KG1 (cell line): ENCODE data around the gene CEP295NL.
"Not testable (repeated sequence)": the region's sequence is repeated elsewhere in the genome, so short reads cannot be mapped to it uniquely, and the experiment has no call there.

Source experiments
- DNase-seq: peaks from one replicate; lab custom pipeline; 2025; lab: John Stamatoyannopoulos, UW

The CEP295NL gene

DNA sequence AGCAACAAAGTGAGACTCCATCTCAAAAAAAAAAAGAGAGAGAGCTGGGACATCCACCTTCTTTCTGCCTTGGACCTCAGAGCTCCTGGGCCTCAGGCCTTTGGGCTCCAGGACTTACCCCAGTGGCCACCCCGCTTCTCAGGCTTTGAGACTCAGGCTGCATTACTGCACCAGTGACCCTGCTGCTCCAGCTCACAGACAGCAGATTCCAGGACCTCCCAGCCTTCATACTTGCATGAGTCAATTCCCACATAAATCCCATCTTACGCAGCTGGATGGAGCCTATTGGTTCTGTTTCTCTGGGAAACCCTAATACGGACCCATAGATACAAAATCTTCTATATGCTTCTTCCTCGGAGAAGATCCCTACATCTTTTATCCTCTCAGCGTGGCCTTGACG is 2.1 kb upstream of the CEP295NL start:
- no peak for DNase-seq

DNA sequence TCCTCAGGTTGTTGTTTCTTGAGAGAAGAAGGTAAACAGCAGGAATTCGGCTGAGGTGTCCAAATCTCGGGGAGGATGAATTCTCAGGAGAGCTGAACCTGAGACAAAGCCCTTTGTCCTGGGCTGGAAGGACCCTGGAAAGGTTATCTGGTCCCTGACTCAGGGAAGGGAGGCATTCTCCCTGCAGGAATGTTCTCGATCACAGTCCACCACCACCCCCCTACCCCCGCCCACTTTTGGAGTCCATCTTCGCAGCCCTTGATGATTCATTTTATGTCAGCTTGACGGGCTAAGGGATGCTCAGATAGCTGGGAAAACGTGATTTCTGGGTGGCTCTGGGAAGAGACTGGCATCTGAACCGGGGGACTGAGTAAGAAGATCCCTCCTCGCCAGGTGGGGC is 1.4 kb upstream of the CEP295NL start:
- DNase-seq, result no peak

DNA sequence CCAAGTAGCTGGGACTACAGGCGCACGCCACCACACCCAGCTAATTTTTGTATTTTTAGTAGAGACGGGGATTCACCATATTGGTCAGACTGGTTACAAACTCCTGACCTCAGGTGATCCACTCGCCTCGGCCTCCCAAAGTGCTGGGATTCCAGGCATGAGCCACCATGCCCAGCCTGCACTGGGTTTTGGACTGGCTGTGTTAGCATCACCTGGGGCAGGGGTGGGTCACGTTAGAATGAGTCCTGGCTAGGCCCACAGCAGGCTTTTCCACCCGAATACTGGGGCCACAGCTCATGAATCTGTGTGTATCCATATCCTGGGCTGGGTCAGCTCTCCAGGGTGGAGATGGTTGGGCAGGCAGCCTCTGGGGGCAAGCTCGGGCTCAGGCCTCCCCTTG is 770 bp downstream of the CEP295NL start:
- not testable (repeated sequence) for DNase-seq

DNA sequence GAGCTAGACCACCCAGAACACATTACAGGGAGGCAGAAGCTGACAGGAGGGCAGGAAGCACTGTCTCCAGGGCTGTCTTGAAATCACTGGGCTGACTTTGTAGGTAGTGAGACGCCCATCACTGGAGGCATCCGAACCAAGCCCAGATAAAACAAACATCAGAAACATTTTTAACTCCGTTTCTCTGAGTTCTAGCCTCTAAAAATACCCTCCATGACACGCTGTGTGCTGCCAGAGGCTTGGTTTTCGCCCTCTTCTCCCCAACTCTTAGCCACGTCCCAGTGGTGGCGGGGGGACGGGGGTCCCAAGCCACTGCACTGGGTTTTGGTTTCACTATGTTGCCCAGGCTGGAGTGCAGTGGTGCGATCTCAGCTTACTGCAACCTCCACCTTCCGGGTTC is 1.2 kb downstream of the CEP295NL start:
- DNase-seq, result no peak

DNA sequence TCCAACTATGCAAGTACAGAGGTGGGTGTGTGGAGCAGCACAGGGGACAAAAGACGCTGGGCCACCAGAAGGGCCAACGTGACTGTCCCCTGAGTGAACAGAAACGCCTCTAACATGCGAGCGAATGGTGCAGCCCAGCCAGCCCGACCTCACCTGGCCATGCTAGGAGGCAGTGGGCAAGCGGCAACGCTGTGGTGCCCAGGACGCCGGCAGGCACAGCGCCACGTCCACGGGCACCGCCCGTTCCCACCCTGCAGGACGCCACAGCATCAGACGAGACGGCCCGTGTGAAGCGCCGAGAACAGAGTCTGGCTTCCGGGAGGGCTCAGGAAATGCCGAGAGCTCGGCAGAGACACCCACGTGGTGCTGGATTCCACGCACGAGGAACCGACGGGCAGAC is 2.2 kb downstream of the CEP295NL start:
- DNase-seq, result no peak

DNA sequence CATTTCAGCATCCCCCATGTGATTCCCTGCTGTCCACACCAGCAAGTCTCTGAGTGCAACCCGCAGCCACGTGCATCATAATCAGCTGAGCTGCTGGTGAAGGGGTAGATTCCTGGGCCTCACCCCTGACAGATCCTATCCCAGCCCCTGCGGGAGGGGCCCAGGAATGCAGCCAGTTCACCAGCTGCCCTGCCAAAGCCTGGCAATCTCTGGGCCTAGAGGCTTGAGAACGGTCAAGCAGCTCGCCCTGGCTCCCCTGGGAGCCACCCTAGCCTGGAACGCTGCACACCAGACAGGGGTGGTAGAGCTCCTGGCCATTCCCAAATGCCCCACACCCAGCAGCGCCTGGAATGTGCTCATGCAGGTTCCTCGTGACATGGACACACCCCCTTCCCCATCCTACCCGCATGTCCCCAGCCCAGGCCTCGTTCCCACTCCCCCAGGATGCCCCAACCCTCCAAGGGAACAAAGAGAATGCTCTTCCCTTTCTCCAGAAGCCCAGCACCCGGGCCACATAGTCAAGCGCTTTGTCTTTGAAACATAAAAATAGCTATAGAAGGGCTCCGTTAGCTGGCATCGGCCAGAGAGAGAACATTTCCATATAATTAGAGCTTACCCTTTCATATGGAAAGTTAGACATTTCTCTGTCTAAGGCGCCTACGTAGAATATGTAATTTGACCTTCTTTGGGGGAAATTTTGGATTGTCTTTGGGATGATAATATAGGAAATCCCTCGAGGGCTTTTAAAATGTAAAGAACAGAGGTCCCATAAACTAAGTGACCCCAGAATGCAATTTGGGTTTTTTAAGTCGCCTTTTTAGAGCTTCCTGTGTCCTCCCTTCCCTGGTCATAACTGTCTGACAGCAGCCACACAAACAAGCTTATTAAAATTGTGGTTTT is 3.4 kb downstream of the CEP295NL start:
- no peak for DNase-seq

DNA sequence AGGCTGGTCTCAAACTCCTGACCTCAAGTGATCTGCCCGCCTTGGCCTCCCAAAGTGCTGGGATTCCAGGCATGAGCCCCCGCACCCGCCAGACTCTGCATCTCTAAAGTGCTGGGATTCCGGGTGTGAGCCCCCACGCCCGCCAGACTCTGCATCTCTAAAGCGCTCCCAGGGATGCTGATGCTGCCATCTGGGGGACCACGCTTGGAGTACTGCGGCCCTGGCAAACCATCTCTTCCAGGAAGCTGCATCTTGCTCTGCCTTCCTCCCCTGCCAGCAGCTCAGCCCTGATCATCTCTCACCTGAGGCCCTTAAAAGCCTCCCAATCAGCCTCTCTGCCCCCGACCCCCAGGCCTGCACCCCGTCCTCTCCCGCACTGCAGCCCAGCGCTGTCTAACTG is 4.1 kb downstream of the CEP295NL start:
- no peak for DNase-seq

DNA sequence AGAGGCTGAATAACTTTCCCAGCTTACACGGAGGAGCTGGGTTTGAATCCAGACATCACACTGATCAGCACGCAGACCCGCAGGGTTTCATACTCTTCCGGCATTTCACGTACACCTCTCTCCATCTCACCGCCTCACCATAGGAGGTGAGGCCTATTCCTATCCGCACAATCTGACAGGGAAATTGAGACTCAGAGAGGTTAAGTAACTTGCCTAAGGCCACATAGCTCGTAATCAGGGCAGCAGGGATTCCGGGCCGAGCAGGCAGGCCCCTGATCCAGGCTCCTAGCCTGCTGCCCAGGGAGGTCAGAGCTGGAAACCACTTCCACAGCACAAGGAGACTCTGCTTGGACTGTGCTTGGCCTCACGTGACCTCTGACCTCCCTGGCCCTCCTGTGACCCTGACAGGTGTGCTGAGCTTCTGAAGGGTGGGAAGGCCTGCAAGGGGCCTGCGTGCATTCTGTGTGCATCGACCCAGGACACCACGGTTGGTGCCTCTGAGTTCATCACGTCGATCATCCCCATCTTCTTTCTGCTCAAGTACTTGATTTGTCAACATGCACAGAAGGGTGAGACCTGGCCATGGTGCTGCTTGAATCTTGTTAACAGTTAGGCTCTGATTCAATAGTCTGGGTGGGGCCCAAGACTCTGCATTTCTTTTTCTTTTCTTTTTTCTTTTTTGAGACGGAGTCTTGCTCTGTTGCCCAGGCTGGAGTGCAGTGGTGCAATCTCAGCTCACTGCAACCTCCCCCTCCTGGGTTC is 4.7 kb downstream of the CEP295NL start:
- DNase-seq, result no peak

DNA sequence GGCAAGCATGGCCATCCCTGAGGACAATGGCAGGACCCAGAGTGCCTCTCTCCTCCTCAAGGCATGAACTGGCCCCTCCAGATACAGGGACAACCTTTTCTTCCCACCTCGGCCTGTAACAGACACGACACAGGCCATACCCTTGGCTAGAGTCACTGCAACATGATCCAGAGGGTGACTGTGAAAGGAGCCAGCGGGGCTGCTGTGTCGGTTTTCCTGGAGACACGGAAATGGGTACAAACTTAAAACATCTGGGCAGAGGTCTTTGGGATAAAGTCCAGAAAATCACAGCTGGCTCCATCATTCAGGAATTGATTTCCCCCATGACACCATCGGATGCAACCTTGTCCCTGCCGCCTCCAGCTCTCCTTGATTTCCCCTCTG is 5.3 kb downstream of the CEP295NL start:
- no peak for DNase-seq

DNA sequence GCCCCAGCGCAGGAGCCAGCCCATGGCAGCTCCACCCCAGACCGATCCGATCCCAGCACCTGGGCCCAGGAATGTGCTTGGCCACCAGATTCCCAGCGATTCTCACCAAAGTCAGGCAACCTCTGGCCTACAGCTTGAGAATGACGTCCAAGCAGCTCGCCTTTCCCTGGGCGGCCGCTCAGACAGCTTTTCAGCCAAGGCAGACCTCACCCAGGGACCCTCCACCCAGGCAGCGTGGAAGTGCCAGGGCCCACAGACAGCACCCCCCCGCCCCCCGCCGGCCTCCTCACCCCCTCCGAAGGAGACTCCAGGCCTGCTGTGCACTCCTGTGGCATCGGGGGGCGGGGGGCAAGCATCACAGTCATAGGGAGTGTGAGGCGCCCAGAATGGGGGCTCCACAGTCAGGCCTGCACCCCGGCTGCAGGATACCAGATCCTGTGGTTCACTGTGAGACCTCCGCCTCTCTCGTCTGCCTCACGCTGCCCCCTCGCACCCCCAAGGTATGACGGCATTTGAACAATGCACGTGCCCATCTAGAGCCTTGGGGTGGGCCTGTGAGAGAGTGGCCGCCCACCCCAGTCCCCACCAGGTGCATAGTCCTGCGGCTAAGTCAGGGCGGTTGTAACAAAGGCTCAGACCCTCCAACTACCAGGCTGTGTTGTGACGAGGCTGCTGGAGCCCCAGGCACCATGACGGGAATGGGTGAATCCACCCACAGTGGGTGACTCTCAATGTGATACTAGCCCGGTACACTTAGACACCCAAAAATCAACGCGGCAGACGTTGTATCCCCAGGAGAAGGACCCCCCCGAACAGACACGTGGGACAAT is 6.0 kb downstream of the CEP295NL start:
- no peak for DNase-seq

DNA sequence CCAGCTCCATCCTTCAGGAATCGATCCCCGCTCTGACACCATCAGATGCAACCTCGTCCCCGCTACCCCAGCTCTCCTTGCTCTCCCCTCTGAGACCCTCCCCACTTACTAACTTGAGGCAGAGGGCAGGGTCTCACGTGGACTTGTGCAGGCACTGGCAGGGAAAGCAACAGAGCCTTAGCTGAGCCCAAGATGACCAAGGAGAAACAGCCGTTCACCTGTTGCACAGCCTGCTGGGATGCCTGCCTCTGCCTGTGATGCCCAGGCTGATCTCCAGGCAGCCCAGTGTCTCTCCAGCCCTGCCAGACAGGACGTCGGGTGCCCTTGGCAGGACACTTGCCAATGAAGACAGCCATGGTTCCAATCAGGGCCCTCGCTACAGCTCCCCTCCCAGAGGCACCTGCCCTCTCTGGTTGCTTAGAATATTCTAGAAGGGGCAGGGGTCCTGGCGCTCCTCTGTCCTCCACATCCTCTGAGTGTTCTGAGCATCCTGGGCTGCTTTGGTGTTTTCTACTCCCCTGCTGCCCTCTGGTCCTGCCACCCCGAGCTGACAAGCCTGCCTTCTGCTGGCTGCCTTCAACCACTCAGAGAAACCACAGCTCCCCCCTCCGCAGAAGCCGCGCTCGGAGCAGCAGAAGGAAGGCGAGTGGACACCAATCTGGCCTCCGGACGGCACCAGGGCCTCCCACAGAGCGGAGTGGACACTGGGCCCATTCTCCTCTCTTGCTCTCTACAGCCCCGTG is 6.7 kb downstream of the CEP295NL start:
- no peak for DNase-seq

DNA sequence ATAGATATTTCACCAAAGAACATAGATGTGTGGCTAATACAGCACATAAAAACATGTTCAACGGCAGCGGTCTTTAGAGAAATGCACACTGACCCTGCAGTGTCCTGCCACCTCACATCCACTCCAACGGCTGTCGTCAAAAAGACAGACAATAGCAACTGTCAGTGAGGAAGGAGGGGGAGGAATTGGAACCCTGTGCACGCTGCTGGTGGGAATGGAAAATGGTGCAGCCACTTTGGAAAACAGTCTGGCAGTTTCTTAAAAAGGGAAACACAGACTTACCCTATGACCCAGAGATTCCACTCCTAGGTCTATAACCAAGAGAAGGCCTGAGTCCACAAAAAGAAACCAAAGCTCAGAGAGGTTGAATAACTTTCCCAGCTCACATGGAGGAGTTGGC is 7.7 kb downstream of the CEP295NL start:
- no peak for DNase-seq

DNA sequence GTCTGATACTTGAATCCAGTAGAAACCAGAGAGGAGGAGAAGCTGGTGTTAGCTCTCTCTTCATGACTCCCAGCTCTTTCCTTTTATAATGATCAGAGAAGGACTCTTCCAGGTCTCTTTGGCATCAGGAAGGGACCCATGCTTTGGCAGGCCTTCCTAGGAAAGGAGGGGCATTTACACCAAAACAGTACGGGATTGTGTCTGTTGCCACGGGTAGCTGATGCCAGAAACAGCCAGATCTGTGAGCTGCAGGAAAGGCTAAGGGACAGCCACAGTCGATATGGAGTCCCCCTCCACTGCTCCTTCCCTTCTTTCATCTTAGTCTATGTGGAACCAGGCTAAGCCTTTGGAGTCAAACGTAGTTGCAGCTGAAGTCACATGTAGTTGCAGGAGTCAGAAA is 9.3 kb downstream of the CEP295NL start:
- no peak for DNase-seq

DNA sequence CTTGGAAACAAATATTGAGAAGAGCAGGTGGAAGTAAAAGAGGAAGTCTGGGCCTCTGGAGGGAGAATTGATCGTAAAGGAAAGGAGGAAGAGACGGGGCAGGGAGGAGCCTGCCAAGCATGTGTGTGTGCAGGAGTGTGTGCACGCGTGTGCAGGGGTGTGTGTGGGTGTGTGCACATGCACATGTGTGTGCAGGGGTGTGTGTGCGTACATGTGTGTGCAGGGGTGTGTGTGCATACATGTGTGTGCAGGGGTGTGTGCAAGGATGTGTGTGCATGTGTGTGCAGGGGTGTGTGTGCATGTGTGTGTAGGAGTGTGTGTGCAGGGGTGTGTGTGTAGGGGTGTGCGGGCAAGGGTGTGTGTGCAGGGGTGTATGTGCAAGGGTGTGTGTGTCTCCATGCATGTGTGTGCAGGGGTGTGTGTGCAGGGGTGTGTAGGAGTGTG is 10.0 kb downstream of the CEP295NL start:
- peak; percentile 2 for DNase-seq

DNA sequence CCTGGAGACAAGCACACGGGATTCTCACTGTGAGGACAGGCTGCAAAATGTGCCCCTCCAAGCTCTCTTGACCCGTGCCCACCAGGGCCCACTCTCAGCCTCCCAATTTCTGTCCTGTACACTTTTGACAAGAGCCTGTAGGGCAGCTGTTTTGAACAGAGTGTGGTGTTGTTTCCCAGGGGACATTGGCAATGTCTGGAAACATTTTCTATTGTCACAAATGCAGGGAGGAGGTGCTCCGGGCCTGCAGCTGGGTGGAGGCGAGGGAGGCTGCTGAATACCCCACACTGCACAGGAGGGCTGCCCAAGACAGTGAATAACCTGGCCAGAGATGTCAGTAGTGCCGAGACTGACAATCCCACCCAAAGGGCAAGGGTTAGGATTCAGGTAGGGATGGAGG is 10.5 kb downstream of the CEP295NL start:
- no peak for DNase-seq

DNA sequence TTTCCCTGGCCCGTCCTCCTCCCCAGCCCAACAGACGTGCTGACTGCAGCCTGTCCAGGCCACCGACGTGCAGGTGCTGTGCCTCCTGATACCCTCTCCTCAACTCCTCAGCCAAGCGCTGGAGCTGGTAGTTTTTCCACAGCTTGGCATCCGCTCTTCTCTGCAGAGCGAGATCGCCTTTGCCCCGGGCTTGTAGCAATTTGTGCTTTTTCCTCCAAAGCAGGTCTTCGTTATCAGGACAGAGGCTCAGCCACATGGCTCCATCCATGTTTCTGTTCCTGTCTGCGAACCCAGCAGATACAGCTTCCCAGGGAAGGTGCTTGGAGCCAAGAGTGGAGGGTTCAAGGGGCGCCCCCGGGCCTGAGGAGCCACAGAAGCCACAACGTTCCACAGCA is 10.9 kb downstream of the CEP295NL start:
- no peak for DNase-seq

DNA sequence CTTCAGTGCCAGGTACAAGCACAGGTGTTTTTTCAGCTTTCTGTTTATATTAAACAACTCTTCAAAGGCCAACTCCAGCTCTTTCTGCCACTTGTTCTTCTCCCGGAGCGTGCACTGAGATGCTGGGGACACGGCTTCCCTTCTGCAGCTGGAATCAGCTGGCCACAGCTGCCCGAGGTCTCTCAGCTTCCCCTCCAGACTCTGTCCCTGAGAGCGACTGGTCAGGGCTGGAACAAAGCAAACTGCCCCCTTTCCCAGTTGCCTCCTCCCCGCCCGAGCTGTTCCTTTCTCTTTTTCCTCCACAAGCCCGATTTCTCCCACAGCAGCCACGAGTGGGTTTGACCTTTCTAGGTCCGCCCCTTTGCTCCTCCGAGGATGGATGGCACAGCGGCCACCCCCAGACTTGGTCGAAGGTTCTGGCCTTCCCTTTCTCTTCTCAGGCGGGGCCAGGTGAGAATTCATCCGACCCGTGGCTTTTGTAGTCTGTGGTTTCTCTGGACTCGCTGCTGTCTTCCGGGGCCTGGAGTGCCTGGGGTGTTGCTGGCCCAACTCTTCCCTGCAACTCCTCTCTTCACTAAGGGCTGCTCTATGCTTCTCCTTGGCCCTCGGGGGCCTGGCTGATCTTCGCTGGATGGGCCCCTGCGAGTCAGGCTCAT is 11.5 kb downstream of the CEP295NL start:
- no peak for DNase-seq

DNA sequence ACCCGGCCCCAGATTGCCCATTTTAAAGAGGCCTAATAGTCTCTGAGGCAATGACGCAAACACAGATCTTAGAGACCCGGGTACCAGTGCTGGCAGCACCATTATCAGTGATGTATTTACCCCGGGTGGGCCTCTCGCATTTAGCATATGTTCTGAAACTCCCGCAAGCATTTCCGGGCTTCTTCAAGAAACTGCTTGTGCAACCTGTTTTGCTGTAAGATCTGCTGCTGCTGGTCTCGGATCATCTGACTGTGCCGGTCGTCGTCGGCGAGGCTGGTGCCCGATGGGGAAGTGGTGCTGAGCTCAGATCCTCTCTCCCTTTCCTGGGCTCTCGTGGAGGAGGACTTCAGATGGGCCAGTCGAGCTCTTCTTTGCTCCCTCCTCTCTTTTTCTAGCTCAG is 12.5 kb downstream of the CEP295NL start:
- DNase-seq, result no peak

DNA sequence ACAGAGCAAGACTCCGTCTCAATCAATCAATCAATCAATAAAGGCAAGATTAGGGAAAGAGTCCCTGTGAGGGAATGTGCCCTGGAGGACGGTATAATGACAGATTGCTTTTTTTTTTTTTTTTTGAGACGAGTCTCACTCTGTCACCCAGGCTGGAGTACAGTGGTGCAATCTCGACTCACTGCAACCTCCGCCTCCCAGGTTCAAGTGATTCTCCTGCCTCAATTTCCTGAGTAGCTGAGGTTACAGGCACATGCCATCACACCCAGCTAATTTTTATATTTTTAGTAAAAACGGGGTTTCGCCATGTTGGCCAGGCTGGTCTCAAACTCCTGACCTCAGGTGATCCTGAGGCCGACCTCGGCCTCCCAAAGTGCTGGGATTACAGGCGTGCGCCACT is 12.9 kb downstream of the CEP295NL start:
- not testable (repeated sequence) for DNase-seq

DNA sequence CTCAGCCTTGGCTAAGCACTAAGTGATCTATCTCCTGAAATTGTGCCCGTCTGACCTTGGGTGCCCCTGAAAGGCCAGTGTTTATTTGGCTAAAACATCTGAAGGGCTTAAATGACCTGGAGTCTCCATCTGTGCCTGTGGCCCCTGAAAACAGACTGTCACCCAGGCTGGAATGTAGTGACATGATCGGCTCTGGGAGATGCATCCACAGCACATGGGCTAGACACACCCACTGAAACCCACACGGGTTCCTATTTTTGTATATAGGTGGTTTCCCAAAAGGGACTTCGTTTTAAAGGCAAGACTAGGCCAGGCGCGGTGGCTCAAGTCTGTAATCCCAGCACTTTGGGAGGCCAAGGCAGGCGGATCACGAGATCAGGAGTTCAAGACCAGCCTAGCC is 13.5 kb downstream of the CEP295NL start:
- DNase-seq, result no peak

DNA sequence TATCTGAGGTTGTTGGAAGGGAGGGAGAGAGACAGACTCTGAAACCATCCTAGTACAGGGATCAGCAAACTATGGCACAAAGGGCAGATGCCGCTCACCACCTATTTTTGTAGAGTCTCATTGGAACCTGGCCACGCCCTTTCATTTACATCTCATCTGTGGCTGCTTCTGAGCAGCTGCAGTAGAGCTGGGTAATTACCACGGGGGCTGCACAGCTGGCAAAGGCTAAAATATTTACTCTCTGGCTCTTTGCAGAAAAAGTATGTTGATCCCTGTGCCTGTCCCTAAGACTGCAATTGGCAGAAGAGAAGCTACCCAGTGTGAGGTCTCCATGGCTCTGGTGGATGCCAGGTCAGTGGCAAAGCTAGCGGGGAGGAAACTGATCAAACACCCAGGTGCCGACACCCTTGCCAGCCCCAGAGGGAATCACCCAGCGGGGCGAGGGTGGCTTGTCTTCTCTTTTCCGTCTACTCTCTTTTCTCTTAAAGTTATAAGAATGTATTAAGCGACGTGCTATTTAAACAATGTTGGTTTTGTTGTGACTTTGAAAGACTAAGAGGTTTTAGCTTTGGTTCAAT is 14.0 kb downstream of the CEP295NL start:
- no peak for DNase-seq
